Uterus (tissue), 4 donors: Measurements from ENCODE around the gene S1PR3. TPM values are rescaled to one million over a fixed set of nuclear protein-coding genes. Genes with fewer than 3 reads are reported as not detected.
A peak's percentile ranks its signal among the peaks of the same experiment; 100 is the strongest.

ENCODE experiments used
- DNase-seq, 2 donors: peaks; one replicate each; pipeline ENCODE4 v3.0.0-alpha.2; 2019 to 2020
- H3K27ac ChIP-seq, 2 donors: fragments of 200-600 bp; sonication (generic); 1 replicate in 1 of 2; 2 replicates in 1 of 2; pipeline ENCODE4 v1.5.1; 2016 to 2018
- H3K27me3 ChIP-seq, 2 donors: fragments of 200-600 bp; sonication (generic); one replicate each; pipeline ENCODE4 v1.5.1; 2018 to 2019; ENCODE audit warnings: control low read depth in 1 of 2
- H3K36me3 ChIP-seq, 2 donors: fragments of 200-600 bp; sonication (generic); one replicate each; pipeline ENCODE4 v1.5.1; 2019; ENCODE audit warnings: control low read depth in 1 of 2
- H3K4me1 ChIP-seq, 2 donors: fragments of 200-600 bp; sonication (generic); one replicate each; pipeline ENCODE4 v1.5.1; 2018 to 2019; ENCODE audit warnings: control low read depth in 1 of 2
- H3K4me3 ChIP-seq, 2 donors: fragments of 200-600 bp; sonication (generic); 1 replicate in 1 of 2; 2 replicates in 1 of 2; pipeline ENCODE4 v1.5.1; 2018 to 2019; ENCODE audit warnings: mild to moderate bottlenecking in 1 of 2
- H3K9me3 ChIP-seq, 2 donors: fragments of 200-600 bp; sonication (generic); one replicate each; pipeline ENCODE4 v1.5.1; 2019; ENCODE audit warnings: control low read depth in 1 of 2
- POLR2A ChIP-seq, 2 donors: fragments of 450-650 bp; IDR thresholded peaks; one replicate each; pipeline ENCODE4 v1.6.1; 2016; ENCODE audit warnings: antibody characterized with exemption in 2 of 2, mild to moderate bottlenecking in 1 of 2, moderate library complexity in 1 of 2
- intact Hi-C: fragments of 100-400 bp; cut with DNase I; formaldehyde crosslinking; loops from one replicate; pipeline ENCODE4 v1.15.1; 2023; ENCODE audit warnings: low total_unique reads
- total RNA-seq, 4 donors: library from RNA; depleted of rRNA in 3 of 4; stranded (reverse); fragments of >200 nt in 3 of 4; gene quantifications; one replicate each; pipeline versions ENCODE4 v1.1.0 to v1.2.4, GENCODE V29; 2014 to 2023
- TF ChIP-seq, protein P1 (sequence below), 4 experiments: fragments of 200-600 bp in 2 of 4; fragments of 450-650 bp in 2 of 4; sonication (generic) in 2 of 4; IDR thresholded peaks; one replicate each; pipeline ENCODE4 v1.5.1; 2016 to 2019; ENCODE audit warnings: antibody characterized with exemption in 4 of 4, mild to moderate bottlenecking in 2 of 4, moderate library complexity in 1 of 4
- donor health status: DM: yes; HTN: yes; CAD: no.

S1PR3 gene
- total RNA-seq, 4 donors from 2014 or later: 6.4 to 57.3 (median 26.3) TPM

DNA sequence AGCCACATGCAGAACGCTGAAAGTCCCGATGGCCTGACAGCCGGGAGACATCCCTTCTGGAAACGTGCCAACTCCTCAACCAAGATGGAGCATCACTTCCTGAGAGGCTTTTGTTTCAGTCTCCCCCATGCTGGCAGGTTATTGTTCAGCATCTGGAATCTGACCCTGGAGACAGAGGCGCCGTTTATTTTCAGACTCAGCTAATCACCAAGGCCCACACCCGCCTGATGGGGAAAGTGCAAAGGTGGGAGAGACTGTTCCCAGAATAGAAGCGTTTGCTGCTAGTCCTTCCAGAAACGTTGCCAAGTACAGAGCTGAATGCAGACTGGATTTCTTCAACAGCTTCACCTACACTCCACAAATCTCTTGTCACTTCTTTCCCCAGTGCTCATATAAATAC, 41.8 kb upstream of the S1PR3 start:
- H3K27ac ChIP-seq: peak overlapping the region; percentile 5 to 58
- no peak for TF ChIP-seq POLR2A (IDR thresholded peaks at IDR 0.05)
- TF ChIP-seq, protein P1, sequence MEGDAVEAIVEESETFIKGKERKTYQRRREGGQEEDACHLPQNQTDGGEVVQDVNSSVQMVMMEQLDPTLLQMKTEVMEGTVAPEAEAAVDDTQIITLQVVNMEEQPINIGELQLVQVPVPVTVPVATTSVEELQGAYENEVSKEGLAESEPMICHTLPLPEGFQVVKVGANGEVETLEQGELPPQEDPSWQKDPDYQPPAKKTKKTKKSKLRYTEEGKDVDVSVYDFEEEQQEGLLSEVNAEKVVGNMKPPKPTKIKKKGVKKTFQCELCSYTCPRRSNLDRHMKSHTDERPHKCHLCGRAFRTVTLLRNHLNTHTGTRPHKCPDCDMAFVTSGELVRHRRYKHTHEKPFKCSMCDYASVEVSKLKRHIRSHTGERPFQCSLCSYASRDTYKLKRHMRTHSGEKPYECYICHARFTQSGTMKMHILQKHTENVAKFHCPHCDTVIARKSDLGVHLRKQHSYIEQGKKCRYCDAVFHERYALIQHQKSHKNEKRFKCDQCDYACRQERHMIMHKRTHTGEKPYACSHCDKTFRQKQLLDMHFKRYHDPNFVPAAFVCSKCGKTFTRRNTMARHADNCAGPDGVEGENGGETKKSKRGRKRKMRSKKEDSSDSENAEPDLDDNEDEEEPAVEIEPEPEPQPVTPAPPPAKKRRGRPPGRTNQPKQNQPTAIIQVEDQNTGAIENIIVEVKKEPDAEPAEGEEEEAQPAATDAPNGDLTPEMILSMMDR (IDR thresholded peaks at IDR 0.05): no peak
- peaks cover 3 to 5% of the 10 kb centered on the region in 2 donors for H3K4me1 ChIP-seq
- H3K27me3 ChIP-seq: no peaks in the 10 kb centered on the region
- H3K36me3 ChIP-seq: no peaks in the 10 kb centered on the region
- H3K4me3 ChIP-seq: no peak overlapping the region
- no peaks in the 10 kb centered on the region for H3K9me3 ChIP-seq
- intact Hi-C loops: no loop called here
- DNase-seq: peak; percentile 69 to 73

DNA sequence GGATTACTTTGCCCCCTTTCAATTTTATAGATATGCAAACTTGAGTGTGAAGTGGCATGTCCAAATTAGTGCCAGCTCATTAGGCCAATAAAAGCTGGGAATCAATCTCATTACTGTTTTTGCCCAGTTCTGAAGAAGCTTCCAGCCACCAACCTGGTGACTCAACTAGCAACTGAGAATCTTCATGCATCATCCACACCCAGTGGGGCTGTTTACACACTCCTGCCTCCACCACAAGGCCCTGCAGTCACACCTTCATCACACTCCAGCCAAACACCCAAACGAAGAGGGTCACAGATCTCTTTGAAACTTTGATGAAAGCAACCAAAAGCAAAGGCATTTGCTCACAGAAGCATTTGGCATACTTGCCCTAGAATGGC, 41.3 kb upstream of the S1PR3 start:
- no peak overlapping the region for H3K4me3 ChIP-seq
- TF ChIP-seq, protein P1 (IDR thresholded peaks at IDR 0.05): no peak
- no peak for TF ChIP-seq POLR2A (IDR thresholded peaks at IDR 0.05)
- H3K36me3 ChIP-seq: no peaks in the 10 kb centered on the region

DNA sequence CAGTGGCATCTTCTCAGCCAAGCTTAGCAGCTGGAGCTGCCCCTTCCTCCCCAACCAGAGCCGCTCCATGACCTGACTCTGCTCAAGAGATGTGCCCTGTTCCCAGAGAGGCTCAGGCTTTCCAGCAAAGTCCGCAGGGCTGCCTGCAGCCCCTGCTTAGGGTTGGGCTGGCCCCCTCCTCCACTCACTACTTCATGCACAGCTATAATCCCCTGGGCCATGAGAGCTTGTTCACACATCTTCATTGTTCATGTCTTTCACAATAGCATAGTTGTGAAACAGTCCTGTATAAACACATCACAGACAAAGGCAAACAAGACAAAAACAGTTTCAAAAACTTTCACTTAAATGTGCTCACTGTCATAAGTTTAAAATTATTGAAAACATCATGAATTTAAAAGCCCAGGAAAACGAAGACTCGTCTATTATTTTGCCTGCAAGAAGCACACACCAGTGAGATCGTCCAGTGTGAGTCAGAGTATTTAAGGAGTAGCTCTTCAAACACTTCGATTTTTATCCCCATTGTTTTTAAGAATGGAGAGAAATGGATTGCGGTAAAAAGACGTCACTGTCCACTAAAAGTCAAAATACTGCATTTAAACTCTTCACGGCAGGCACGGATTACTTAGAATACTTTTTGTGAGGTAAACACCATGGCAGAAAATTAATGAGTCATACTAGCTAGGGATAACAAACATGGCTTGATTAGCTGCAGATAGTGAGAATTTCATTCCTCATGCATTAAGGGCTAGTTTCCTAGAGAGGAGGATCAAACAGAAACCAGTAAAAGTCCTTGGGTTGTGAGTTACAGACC, 40.7 kb upstream of the S1PR3 start:
- no peaks in the 10 kb centered on the region for H3K9me3 ChIP-seq
- DNase-seq: no peak
- intact Hi-C loops: no loop called here
- no peaks in the 10 kb centered on the region for H3K27me3 ChIP-seq
- H3K36me3 ChIP-seq: no peaks in the 10 kb centered on the region
- no peak for TF ChIP-seq POLR2A (IDR thresholded peaks at IDR 0.05)
- TF ChIP-seq, protein P1 (IDR thresholded peaks at IDR 0.05): no peak
- H3K4me1 ChIP-seq: peaks cover 3 to 5% of the 10 kb centered on the region in 2 donors
- H3K27ac ChIP-seq: peak overlapping the region; percentile 56 to 58
- no peak overlapping the region for H3K4me3 ChIP-seq

More for the DNA sequence above, 41.3 kb upstream of the S1PR3 start:
- Histone ChIP-seq H3K27me3 (no peaks in the 10 kb centered on the region), H3K27ac (peak overlapping the region; percentile 56 to 58), H3K9me3 (no peaks in the 10 kb centered on the region), H3K4me1 (peaks cover 3 to 5% of the 10 kb centered on the region in 2 donors)
- DNase-seq: no peak
- intact Hi-C loops: no loop called here

DNA sequence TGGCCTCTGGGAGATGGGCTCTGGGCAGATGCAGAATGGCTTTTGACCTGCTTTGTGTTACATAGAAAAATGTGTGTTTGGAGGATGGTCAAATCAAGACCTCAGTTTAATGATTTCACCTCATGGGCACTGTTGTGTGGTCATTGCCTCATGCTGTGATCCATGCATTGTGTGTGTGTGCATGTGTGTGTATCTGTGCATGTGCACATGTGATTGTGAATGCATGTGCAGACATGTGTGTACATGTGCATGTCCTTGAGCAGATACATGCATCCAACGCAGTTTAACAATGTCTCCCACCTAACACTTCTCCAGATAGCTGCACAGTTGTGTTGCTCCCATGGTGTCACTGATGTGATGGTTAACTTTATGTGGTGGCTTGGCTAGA, 40.1 kb upstream of the S1PR3 start:
- Histone ChIP-seq H3K27me3 (no peaks in the 10 kb centered on the region), H3K4me1 (peaks cover 3 to 5% of the 10 kb centered on the region in 2 donors), H3K36me3 (no peaks in the 10 kb centered on the region), H3K9me3 (no peaks in the 10 kb centered on the region), H3K4me3 (no peak overlapping the region), H3K27ac (peak overlapping the region; percentile 56 to 58)
- TF ChIP-seq, protein P1 (IDR thresholded peaks at IDR 0.05): no peak
- TF ChIP-seq POLR2A (IDR thresholded peaks at IDR 0.05): no peak
- intact Hi-C loops: no loop called here
- no peak for DNase-seq

DNA sequence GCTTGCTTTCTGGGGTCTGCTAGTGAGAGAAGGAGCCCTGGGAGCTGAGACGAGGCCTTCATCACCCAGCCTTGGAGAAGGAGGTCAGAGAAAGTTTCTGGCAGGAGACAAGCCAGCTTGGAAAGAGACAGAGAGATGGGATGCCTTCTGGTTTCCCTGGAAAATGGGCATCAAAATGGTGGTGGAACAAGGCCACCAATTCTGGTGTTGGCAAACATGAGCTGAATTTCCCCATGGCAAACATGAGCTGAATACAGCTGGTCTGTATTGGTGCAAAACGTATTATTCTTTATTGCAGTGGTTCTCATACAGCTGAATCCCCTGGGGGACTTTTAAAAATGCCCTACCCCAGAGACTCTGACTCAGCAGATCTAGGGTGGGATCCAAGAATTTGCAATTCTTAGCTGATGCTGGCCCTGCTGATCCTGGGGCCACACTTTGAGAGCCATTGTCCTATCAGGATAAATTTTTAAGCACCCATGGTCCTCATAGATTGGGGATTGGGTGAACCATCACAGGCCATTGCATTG, 39.1 kb upstream of the S1PR3 start:
- H3K4me3 ChIP-seq: no peak overlapping the region
- no peak for DNase-seq
- TF ChIP-seq, protein P1 (IDR thresholded peaks at IDR 0.05): no peak
- TF ChIP-seq POLR2A (IDR thresholded peaks at IDR 0.05): no peak
- H3K27me3 ChIP-seq: no peaks in the 10 kb centered on the region
- H3K9me3 ChIP-seq: no peaks in the 10 kb centered on the region
- no peaks in the 10 kb centered on the region for H3K36me3 ChIP-seq
- peaks cover 3 to 5% of the 10 kb centered on the region in 2 donors for H3K4me1 ChIP-seq
- H3K27ac ChIP-seq: no peak overlapping the region
- intact Hi-C loops: no loop called here
